ENCODE results near the gene WNT3A.
"Not testable (repeated sequence)": the region's sequence is repeated elsewhere in the genome, so short reads cannot be mapped to it uniquely, and the experiment has no call there.

The WNT3A gene

GRCh38 chr1:228006786-228007048 lies at the start of gene WNT3A:
WNT3A (plus strand) TSS chr1:228006998; CDS start chr1:228007129, 131 bp downstream.
- Mint-ChIP-seq H3K27me3 (peaks cover 81% of the 10 kb centered on the region), H3K9me3 (no peaks in the 10 kb centered on the region), H3K4me3 (no peak within 1 kb of the TSS), H3K27ac (no peak within 1 kb of the TSS), H3K4me1 (ENCODE audit: low read depth) (peaks cover 21% of the 10 kb centered on the region), H3K36me3 (ENCODE audit: low read depth) (no peaks in the 10 kb centered on the region)
- no peak for DNase-seq

GRCh38 chr1:227958617-227959324 lies 48.0 kb upstream of the WNT3A start:
- Mint-ChIP-seq H3K27ac (no peak overlapping the region), H3K4me3 (no peak overlapping the region), H3K4me1 (ENCODE audit: low read depth) (peaks cover under 1% of the 10 kb centered on the region), H3K27me3 (peaks cover 48% of the 10 kb centered on the region), H3K36me3 (ENCODE audit: low read depth) (no peaks in the 10 kb centered on the region), H3K9me3 (no peaks in the 10 kb centered on the region)
- DNase-seq, result no peak

- no peak for DNase-seq
- H3K27ac Mint-ChIP-seq, result no peak overlapping the region
- H3K27me3 Mint-ChIP-seq, result peaks cover 43% of the 10 kb centered on the region
- no peak overlapping the region for H3K4me3 Mint-ChIP-seq
- H3K4me1 Mint-ChIP-seq (ENCODE audit: low read depth), result no peaks in the 10 kb centered on the region
- H3K9me3 Mint-ChIP-seq, result no peaks in the 10 kb centered on the region
- no peaks in the 10 kb centered on the region for H3K36me3 Mint-ChIP-seq (ENCODE audit: low read depth)
Observed at GRCh38 chr1:227959325-227959860, 47.4 kb upstream of the WNT3A start.

- peaks cover 23% of the 10 kb centered on the region for H3K27me3 Mint-ChIP-seq
- H3K36me3 Mint-ChIP-seq (ENCODE audit: low read depth), result no peaks in the 10 kb centered on the region
- H3K9me3 Mint-ChIP-seq, result no peaks in the 10 kb centered on the region
- H3K27ac Mint-ChIP-seq, result no peak overlapping the region
- H3K4me3 Mint-ChIP-seq, result no peak overlapping the region
- H3K4me1 Mint-ChIP-seq (ENCODE audit: low read depth), result no peaks in the 10 kb centered on the region
- DNase-seq, result no peak
Observed at GRCh38 chr1:227961651-227962466, 44.9 kb upstream of the WNT3A start.

GRCh38 chr1:227966733-227967132 lies 40.1 kb upstream of the WNT3A start:
- H3K36me3 Mint-ChIP-seq (ENCODE audit: low read depth); H3K9me3 Mint-ChIP-seq; DNase-seq; H3K27me3 Mint-ChIP-seq; H3K27ac Mint-ChIP-seq; H3K4me3 Mint-ChIP-seq; H3K4me1 Mint-ChIP-seq (ENCODE audit: low read depth): not testable (repeated sequence)

- not testable (repeated sequence) for H3K4me3 Mint-ChIP-seq; H3K9me3 Mint-ChIP-seq; H3K27ac Mint-ChIP-seq; DNase-seq; H3K4me1 Mint-ChIP-seq (ENCODE audit: low read depth); H3K27me3 Mint-ChIP-seq; H3K36me3 Mint-ChIP-seq (ENCODE audit: low read depth)
Observed at GRCh38 chr1:227967815-227968214, 39.0 kb upstream of the WNT3A start.

GRCh38 chr1:227970076-227970995 lies 36.5 kb upstream of the WNT3A start:
- DNase-seq; H3K36me3 Mint-ChIP-seq (ENCODE audit: low read depth); H3K27ac Mint-ChIP-seq; H3K9me3 Mint-ChIP-seq; H3K4me1 Mint-ChIP-seq (ENCODE audit: low read depth); H3K27me3 Mint-ChIP-seq; H3K4me3 Mint-ChIP-seq: not testable (repeated sequence)

- not testable (repeated sequence) for DNase-seq; H3K4me3 Mint-ChIP-seq; H3K9me3 Mint-ChIP-seq; H3K4me1 Mint-ChIP-seq (ENCODE audit: low read depth); H3K36me3 Mint-ChIP-seq (ENCODE audit: low read depth); H3K27ac Mint-ChIP-seq; H3K27me3 Mint-ChIP-seq
Observed at GRCh38 chr1:227971216-227971615, 35.6 kb upstream of the WNT3A start.

GRCh38 chr1:227971643-227972282 lies 35.0 kb upstream of the WNT3A start:
- not testable (repeated sequence) for H3K36me3 Mint-ChIP-seq (ENCODE audit: low read depth); DNase-seq; H3K4me1 Mint-ChIP-seq (ENCODE audit: low read depth); H3K9me3 Mint-ChIP-seq; H3K27ac Mint-ChIP-seq; H3K4me3 Mint-ChIP-seq; H3K27me3 Mint-ChIP-seq

GRCh38 chr1:227972283-227972679 lies 34.5 kb upstream of the WNT3A start:
- DNase-seq, result not testable (repeated sequence)

GRCh38 chr1:227972843-227973374 lies 33.9 kb upstream of the WNT3A start:
- not testable (repeated sequence) for H3K27ac Mint-ChIP-seq, H3K27me3 Mint-ChIP-seq

More at GRCh38 chr1:227972283-227972679, 34.5 kb upstream of the WNT3A start:
- H3K9me3 Mint-ChIP-seq; H3K27me3 Mint-ChIP-seq; H3K36me3 Mint-ChIP-seq (ENCODE audit: low read depth); H3K27ac Mint-ChIP-seq; H3K4me3 Mint-ChIP-seq; H3K4me1 Mint-ChIP-seq (ENCODE audit: low read depth): not testable (repeated sequence)

GRCh38 chr1:227973724-227974288 lies 33.0 kb upstream of the WNT3A start:
- not testable (repeated sequence) for H3K4me1 Mint-ChIP-seq (ENCODE audit: low read depth); DNase-seq; H3K36me3 Mint-ChIP-seq (ENCODE audit: low read depth); H3K27ac Mint-ChIP-seq; H3K9me3 Mint-ChIP-seq; H3K4me3 Mint-ChIP-seq; H3K27me3 Mint-ChIP-seq

More at GRCh38 chr1:227972843-227973374, 33.9 kb upstream of the WNT3A start:
- H3K4me3 Mint-ChIP-seq; H3K9me3 Mint-ChIP-seq; H3K36me3 Mint-ChIP-seq (ENCODE audit: low read depth); H3K4me1 Mint-ChIP-seq (ENCODE audit: low read depth); DNase-seq: not testable (repeated sequence)

- not testable (repeated sequence) for H3K27me3 Mint-ChIP-seq; DNase-seq; H3K4me1 Mint-ChIP-seq (ENCODE audit: low read depth); H3K36me3 Mint-ChIP-seq (ENCODE audit: low read depth); H3K9me3 Mint-ChIP-seq; H3K4me3 Mint-ChIP-seq; H3K27ac Mint-ChIP-seq
Observed at GRCh38 chr1:227975583-227976283, 31.1 kb upstream of the WNT3A start.
